IPS-18a (cell line): ENCODE data around the gene GABRB3.

ENCODE experiments used
- H3K27ac ChIP-seq: one replicate; pipeline ENCODE4 v1.5.1; 2013; ENCODE audit warnings: low read length
- H3K27me3 ChIP-seq: one replicate; pipeline ENCODE4 v1.6.1; 2013; ENCODE audit warnings: mild to moderate bottlenecking, low read length; ENCODE audit not compliant: control insufficient read depth, insufficient read depth
- H3K36me3 ChIP-seq: one replicate; pipeline ENCODE4 v1.6.1; 2013; ENCODE audit warnings: low read depth, low read length; ENCODE audit not compliant: control insufficient read depth
- H3K4me1 ChIP-seq: one replicate; pipeline ENCODE4 v1.6.1; 2013; ENCODE audit warnings: low read depth, low read length; ENCODE audit not compliant: control insufficient read depth
- H3K4me3 ChIP-seq: one replicate; pipeline ENCODE4 v1.5.1; 2013; ENCODE audit warnings: low read length
- H3K9ac ChIP-seq: one replicate; pipeline ENCODE4 v1.6.1; 2013; ENCODE audit warnings: mild to moderate bottlenecking, low read length, moderate library complexity
- H3K9me3 ChIP-seq: one replicate; pipeline ENCODE4 v1.6.1; 2013; ENCODE audit warnings: low read depth, low read length; ENCODE audit not compliant: control insufficient read depth

GABRB3 gene

DNA sequence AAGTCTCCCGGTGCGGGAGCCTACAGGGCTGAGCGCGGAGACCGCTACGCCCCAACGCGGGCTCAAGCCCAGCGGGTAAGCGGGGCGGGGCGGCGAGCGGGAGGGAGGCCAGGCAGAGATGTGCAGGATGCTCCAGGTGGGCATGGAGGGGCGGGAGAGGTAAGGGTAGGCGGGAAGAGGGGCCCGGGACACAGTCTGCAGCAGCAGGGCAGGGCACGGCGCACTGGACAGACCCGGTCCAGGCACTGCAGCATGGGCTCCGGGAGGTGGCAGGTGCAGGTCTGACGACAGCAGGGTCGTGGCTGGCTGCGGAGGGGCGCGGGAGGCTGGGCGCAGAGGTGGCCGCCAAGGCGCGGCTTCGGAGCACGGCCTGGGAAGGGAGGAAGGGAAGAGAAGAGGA, 102.8 kb downstream of the GABRB3 start:
- H3K36me3 ChIP-seq = no peaks in the 10 kb centered on the region
- no peaks in the 10 kb centered on the region for H3K27me3 ChIP-seq
- no peaks in the 10 kb centered on the region for H3K9me3 ChIP-seq
- peaks cover 43% of the 10 kb centered on the region for H3K4me1 ChIP-seq
- H3K4me3 ChIP-seq = no peak overlapping the region
- no peak overlapping the region for H3K9ac ChIP-seq
- no peak overlapping the region for H3K27ac ChIP-seq

DNA sequence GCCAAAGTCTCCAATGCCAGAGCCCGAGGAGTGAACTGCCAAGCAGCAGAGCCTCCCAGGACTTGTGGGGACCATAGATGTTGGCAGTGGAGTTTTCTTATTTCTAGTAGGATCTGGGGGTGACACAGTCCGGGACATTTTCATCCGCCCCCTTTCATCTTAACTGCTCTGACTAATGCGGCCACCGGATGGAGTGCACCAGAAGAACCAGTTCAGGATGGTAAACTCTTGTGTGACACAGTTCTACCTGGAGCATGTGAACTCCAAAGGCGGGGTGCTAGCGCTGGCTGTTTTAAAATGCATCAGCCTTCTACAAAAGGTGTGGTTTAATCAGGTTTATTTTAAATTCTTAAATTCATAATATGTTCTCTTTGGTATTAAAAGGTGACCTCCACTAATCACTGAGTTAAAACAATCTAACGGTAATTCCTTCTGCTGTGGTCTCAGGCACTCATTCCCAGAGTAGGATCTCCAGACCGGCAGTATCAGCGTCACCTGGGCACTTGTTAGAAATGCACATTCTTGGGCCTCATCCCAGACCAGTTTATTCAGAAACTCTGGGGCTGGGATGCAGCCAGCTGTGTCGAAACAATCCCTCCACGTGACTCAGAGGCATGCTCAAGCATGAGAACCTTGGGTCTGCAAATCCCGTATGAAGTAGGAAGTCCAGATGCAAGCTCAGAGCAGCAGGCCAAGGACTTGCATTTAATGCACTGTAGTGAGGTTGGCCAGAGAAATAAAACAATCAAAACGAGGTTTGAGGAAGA, 105.5 kb downstream of the GABRB3 start:
- Histone ChIP-seq H3K4me1 (peaks cover 40% of the 10 kb centered on the region), H3K4me3 (no peak overlapping the region), H3K27ac (no peak overlapping the region), H3K36me3 (no peaks in the 10 kb centered on the region), H3K9me3 (no peaks in the 10 kb centered on the region), H3K9ac (no peak overlapping the region), H3K27me3 (no peaks in the 10 kb centered on the region)

DNA sequence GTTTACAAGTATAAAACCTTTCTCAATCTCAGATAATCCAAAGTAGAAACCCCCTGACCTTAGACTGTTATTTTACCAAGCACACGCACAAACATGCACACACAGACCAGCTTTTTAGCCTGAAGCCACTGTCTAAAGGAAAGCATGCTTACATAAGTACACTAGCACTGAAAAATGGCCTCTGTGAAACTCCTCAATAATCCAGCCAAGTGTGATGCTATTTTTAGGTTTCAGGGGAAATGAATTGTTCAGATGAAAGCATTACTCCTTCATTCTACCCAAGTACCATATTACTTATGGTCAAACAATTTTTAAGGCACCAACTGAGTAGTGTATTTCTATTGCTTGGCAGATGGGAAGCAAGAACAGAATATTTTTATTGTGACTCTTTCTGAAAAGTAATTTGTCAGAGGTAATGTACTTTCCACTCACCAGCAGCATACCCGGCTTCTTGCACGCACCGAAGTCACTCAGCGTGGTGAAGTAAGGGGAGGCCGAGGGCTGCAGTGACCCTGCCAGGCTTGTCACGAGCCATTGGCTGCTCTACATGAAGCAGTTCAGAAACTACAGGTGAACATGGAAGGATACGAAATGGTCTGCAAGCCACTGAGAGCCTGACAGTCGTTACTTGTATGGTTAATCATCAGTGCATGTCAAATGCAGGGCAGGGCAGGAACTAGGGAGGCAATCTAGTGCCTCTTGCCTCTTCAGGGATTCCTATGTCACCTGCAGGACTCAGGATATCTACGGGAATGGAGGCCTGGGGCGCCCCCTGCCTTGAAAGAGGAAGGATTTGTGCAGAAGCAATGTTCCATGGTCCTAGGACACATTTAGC, 106.7 kb downstream of the GABRB3 start:
- H3K9me3 ChIP-seq = no peaks in the 10 kb centered on the region
- no peaks in the 10 kb centered on the region for H3K36me3 ChIP-seq
- peaks cover 32% of the 10 kb centered on the region for H3K4me1 ChIP-seq
- no peak overlapping the region for H3K9ac ChIP-seq
- H3K27ac ChIP-seq = no peak overlapping the region
- H3K27me3 ChIP-seq = no peaks in the 10 kb centered on the region
- H3K4me3 ChIP-seq = no peak overlapping the region

DNA sequence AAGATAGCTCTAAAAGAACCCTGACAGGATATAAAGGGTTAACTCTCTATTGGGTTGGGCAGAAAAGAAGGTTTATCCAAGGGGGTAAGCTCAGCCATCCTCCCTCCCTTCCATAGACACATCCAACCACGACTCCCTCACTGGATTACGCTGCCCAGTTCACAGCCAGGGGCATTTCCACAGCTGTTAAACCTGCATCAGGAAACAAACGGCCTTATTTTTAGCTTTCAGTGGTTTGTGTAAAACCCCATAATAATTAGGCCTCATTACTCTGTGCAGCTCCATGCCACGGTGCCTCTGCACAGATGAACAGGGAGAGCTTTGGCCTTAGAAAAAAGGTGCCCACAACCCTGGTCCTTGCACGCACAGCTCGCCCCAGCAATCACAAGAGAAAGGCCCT, 110.6 kb downstream of the GABRB3 start:
- no peak overlapping the region for H3K27ac ChIP-seq
- no peaks in the 10 kb centered on the region for H3K27me3 ChIP-seq
- no peaks in the 10 kb centered on the region for H3K9me3 ChIP-seq

DNA sequence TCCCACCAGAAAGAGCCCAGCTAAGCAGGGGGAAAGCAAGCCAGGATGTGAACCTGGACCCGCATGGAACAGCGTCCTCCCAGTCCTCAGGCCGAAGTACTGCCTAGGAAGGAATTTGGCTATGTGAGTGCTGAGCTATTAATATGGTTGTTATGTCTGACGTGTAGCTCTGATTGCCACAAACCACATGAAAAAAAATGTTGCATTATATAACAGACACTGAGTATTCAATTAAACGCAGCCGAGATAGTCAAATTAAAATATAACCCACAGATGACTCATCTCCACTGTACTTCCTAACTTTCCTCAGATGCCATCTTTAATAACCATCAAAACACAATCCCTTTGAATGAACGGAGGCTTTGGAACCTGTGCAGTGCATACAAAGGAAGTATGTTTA, 111.1 kb downstream of the GABRB3 start:
- no peak overlapping the region for H3K4me3 ChIP-seq
- H3K4me1 ChIP-seq = peaks cover 12% of the 10 kb centered on the region
- H3K36me3 ChIP-seq = no peaks in the 10 kb centered on the region
- H3K27me3 ChIP-seq = no peaks in the 10 kb centered on the region
- H3K9me3 ChIP-seq = no peaks in the 10 kb centered on the region
- H3K27ac ChIP-seq = no peak overlapping the region
- H3K9ac ChIP-seq = no peak overlapping the region

More for the DNA sequence above, 110.6 kb downstream of the GABRB3 start:
- no peak overlapping the region for H3K4me3 ChIP-seq
- no peaks in the 10 kb centered on the region for H3K36me3 ChIP-seq
- no peak overlapping the region for H3K9ac ChIP-seq
- peaks cover 18% of the 10 kb centered on the region for H3K4me1 ChIP-seq

DNA sequence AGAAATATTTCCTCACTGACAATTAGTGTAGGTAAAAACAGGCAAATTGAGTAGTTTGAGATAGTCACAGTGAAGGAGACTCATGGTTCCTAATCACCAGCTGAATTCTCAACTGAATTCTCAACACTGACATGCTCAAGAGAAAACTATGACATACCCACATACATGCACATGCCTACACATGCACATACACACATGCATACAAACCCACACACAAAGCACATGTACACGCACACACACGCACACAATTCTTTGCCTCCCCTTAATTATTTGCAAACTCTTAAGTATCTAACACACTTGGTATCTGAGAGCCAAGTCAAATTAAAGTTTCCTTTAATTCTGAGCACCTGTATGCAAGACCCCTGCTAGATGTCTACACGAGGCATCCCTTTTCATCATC, 111.8 kb downstream of the GABRB3 start:
- no peak overlapping the region for H3K27ac ChIP-seq
- H3K9ac ChIP-seq = no peak overlapping the region
- H3K27me3 ChIP-seq = no peaks in the 10 kb centered on the region
- no peaks in the 10 kb centered on the region for H3K36me3 ChIP-seq
- H3K9me3 ChIP-seq = no peaks in the 10 kb centered on the region
- H3K4me3 ChIP-seq = no peak overlapping the region
- H3K4me1 ChIP-seq = peaks cover 8% of the 10 kb centered on the region

DNA sequence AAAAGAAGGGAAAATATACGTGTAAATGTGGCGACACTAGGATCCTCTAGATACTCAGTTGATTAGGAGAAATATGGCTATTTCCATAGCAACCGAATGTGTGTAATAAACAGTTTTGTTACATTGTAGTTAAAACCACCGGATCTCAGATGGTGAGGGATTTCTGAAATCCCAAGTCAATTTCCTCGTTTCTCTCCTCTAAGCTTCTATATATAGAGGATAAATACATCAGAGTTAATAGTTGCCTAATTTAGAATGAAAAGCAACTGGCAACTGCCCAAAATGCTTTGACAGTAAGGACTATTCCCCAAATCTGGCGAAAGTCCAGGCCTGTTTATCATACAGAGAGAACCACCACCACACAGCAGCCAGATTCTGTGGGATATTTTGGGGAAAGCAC, 112.6 kb downstream of the GABRB3 start:
- Histone ChIP-seq H3K27ac (no peak overlapping the region), H3K27me3 (no peaks in the 10 kb centered on the region), H3K9ac (no peak overlapping the region), H3K4me1 (peaks cover 5% of the 10 kb centered on the region), H3K36me3 (no peaks in the 10 kb centered on the region), H3K4me3 (no peak overlapping the region), H3K9me3 (no peaks in the 10 kb centered on the region)

DNA sequence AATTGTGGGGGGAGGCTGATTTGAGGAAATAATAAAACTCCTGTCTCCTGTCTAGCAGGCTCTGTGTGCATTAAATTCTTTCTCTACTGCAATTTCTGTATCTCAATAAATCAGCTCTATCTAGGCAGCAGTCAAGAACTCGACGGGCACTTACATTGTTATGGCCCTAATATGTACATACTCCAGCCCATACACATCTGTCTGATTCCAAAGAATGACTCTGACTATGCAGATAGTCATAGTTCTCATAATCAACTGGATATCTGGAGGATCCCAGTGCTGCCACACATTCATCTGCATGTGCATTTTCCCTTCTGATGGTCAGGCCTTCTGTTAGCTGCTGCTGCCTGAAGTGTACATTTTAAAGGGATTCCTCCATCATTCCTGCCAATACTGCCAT, 114.6 kb downstream of the GABRB3 start:
- Histone ChIP-seq H3K4me1 (peaks cover 4% of the 10 kb centered on the region), H3K9me3 (no peaks in the 10 kb centered on the region), H3K9ac (no peak overlapping the region), H3K27me3 (no peaks in the 10 kb centered on the region), H3K36me3 (no peaks in the 10 kb centered on the region), H3K4me3 (no peak overlapping the region), H3K27ac (no peak overlapping the region)

DNA sequence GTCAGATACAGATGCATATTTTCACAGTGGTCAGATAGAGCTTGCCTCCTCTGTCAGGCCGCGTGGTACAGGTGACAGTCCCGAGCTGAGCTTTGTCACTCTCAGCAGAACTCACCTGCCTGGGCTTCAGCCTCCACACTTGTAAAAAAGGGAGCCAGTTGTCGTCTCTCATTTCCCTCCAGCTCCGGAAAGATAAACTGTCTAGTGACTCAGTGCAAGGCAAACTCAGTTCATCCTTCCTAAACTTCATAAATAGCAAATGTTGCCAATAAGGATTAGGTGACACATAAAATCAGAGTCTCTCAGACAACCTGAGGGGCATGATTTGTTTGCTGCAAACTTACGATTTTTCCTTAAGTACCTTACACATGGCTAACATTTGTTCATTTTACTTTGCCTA, 116.8 kb downstream of the GABRB3 start:
- Histone ChIP-seq H3K9ac (no peak overlapping the region), H3K4me3 (no peak overlapping the region), H3K9me3 (no peaks in the 10 kb centered on the region), H3K27ac (no peak overlapping the region), H3K36me3 (no peaks in the 10 kb centered on the region), H3K4me1 (peaks cover 17% of the 10 kb centered on the region), H3K27me3 (no peaks in the 10 kb centered on the region)

DNA sequence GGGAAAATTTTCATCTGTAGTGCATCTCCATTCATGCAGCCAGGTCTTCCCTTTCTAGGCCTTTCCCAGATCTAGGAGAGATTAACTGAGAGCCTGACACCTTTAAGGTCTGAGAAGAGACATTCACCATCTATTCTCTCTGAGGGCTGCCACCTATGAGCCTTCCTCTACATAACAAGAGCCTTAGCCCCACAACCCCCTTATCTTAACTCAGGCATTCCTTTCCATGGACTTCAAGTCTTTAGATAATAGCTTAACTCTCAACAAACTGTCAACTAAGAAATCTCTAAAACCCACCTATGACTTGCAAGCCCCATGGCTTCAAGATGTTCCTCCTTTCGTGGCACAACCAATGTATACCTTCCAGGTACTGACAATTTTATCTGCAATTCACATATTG, 121.0 kb downstream of the GABRB3 start:
- Histone ChIP-seq H3K4me3 (peak overlapping the region; percentile 1), H3K9ac (no peak overlapping the region), H3K36me3 (no peaks in the 10 kb centered on the region), H3K9me3 (no peaks in the 10 kb centered on the region), H3K27me3 (no peaks in the 10 kb centered on the region), H3K4me1 (peaks cover 27% of the 10 kb centered on the region), H3K27ac (peak overlapping the region; percentile 9)

DNA sequence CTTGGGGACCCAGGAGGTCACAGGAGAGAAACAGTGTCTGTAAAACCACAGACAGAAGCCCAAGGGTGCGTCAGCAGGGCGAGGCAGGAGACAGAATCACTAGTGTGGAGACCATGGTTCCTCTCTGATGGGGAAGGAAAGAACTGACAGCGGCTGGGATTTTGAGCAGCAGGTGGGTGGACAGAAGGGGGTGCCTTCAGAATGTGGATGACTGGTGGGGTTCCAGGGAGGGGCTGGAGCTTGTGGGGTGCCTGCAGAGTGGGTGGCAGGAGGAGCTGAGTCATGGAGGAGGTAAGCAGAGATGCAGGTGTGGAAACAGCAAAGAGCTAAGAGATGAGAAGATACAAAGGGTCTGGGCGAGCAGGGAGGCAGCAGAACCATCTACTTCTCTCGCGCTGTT, 124.2 kb downstream of the GABRB3 start:
- Histone ChIP-seq H3K4me3 (no peak overlapping the region), H3K27ac (no peak overlapping the region), H3K9ac (no peak overlapping the region), H3K36me3 (no peaks in the 10 kb centered on the region), H3K9me3 (no peaks in the 10 kb centered on the region), H3K4me1 (peaks cover 27% of the 10 kb centered on the region), H3K27me3 (no peaks in the 10 kb centered on the region)

DNA sequence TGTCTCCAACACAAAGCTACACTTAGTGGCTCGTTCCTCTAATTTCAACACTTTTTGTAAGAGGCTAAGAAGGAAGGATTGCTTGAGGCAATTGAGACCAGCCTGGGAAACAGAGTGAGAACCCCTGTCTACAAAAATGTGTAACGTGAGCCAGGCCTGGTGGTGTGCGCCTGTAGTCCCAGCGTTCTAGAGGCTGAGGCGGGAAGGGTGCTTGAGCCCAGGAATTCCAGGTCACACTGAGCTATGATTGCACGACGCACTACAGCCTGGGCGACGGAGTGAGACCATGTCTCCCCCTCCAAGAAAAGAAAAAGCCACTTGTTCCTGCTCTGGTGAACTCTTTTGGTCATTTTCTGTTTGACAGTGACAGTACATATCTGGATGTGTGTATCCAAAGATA, 127.9 kb downstream of the GABRB3 start:
- Histone ChIP-seq H3K27me3 (no peaks in the 10 kb centered on the region), H3K4me1 (peaks cover 5% of the 10 kb centered on the region), H3K9me3 (no peaks in the 10 kb centered on the region), H3K4me3 (no peak overlapping the region), H3K9ac (no peak overlapping the region), H3K36me3 (no peaks in the 10 kb centered on the region), H3K27ac (no peak overlapping the region)
